HepG2 (cell line): Measurements from ENCODE around the gene ANXA9. TPM values are rescaled to one million over a fixed set of nuclear protein-coding genes. Genes with fewer than 3 reads are reported as not detected.

Experiments used
- GFI1 ChIP-seq: sonication (generic); formaldehyde crosslinking; IDR thresholded peaks from 2 replicates; pipeline ENCODE4 v1.5.0; 2020; ENCODE audit warnings: missing genetic modification reagents, mild to moderate bottlenecking, borderline replicate concordance
- GTF3A ChIP-seq: sonication (generic); formaldehyde crosslinking; conservative IDR thresholded peaks from 2 replicates; pipeline ENCODE4 v1.4.0; 2020; ENCODE audit warnings: mild to moderate bottlenecking, missing genetic modification reagents
- HNRNPK ChIP-seq: fragments of 200-400 bp; formaldehyde crosslinking; IDR thresholded peaks from 2 replicates; pipeline ENCODE4 v1.6.1; 2018; ENCODE audit warnings: low read length, low read depth, moderate library complexity, mild to moderate bottlenecking; ENCODE audit not compliant: poor library complexity, severe bottlenecking
- HOXA5 ChIP-seq: sonication (generic); formaldehyde crosslinking; IDR thresholded peaks from 2 replicates; pipeline ENCODE4 v1.4.0; 2020; ENCODE audit warnings: missing genetic modification reagents
- PCBP2 ChIP-seq: fragments of 200-400 bp; formaldehyde crosslinking; optimal IDR thresholded peaks from 2 replicates; pipeline ENCODE3; 2018; ENCODE audit warnings: low read length, low read depth; ENCODE audit not compliant: poor library complexity, severe bottlenecking
- POLR2A ChIP-seq, 2 experiments: IDR thresholded peaks; 2 replicates each; pipeline ENCODE4 v1.6.1; 2011; ENCODE audit warnings: low read depth in 2 of 2, low read length in 2 of 2, mild to moderate bottlenecking in 1 of 2, moderate library complexity in 1 of 2; ENCODE audit not compliant: insufficient read depth in 1 of 2
- RCOR2 ChIP-seq: IDR thresholded peaks from 2 replicates; pipeline ENCODE4 v1.6.1; 2016; ENCODE audit warnings: missing biosample characterization, missing genetic modification reagents
- U2AF2 ChIP-seq: fragments of 200-400 bp; formaldehyde crosslinking; IDR thresholded peaks from 2 replicates; pipeline ENCODE4 v1.6.1; 2017; ENCODE audit warnings: low read depth, mild to moderate bottlenecking, low read length
- ZNF124 ChIP-seq: sonication (generic); formaldehyde crosslinking; IDR thresholded peaks from 2 replicates; pipeline ENCODE4 v1.4.0; 2020; ENCODE audit warnings: missing genetic modification reagents
- ZNF20 ChIP-seq: sonication (generic); formaldehyde crosslinking; IDR thresholded peaks from 2 replicates; pipeline ENCODE4 v1.4.0; 2020; ENCODE audit warnings: mild to moderate bottlenecking, moderate library complexity, missing genetic modification reagents
- ZNF614 ChIP-seq: IDR thresholded peaks from 2 replicates; pipeline ENCODE4 v1.6.1; 2018; ENCODE audit warnings: missing biosample characterization, missing genetic modification reagents, inconsistent platforms, borderline replicate concordance
- ZNF780A ChIP-seq: sonication (generic); formaldehyde crosslinking; IDR thresholded peaks from 2 replicates; pipeline ENCODE4 v1.8.0; 2022; ENCODE audit warnings: mild to moderate bottlenecking, missing genetic modification reagents, moderate library complexity
- ZNF878 ChIP-seq: sonication (generic); formaldehyde crosslinking; IDR thresholded peaks from 2 replicates; pipeline ENCODE4 v1.8.1; 2023; ENCODE audit warnings: mild to moderate bottlenecking, missing genetic modification reagents, moderate library complexity
- polyA plus RNA-seq, 8 experiments: library from polyadenylated mRNA; depleted of rRNA in 3 of 8; stranded (reverse) in 7 of 8; unstranded in 1 of 8; fragments of >200 nt; fragmentation: Illumina TruSeq in 4 of 8; extraction: Trizol in 4 of 8; gene quantifications; 2 replicates each; pipeline versions ENCODE4 v1.2.1 to v1.2.3, GENCODE V29; 2011 to 2016; ENCODE audit warnings: low read depth in 4 of 8, missing spikeins in 1 of 8, mixed read lengths in 1 of 8; ENCODE audit not compliant: insufficient read depth in 1 of 8
- total RNA-seq, 5 experiments: library from RNA; depleted of rRNA; stranded (reverse); fragments of >200 nt; fragmentation: Illumina TruSeq; extraction: Trizol; gene quantifications; 2 replicates each; pipeline ENCODE4 v1.2.3, GENCODE V29; 2016; ENCODE audit warnings: low read depth in 1 of 5
- TF ChIP-seq, protein P1 (sequence below): IDR thresholded peaks from 2 replicates; pipeline ENCODE4 v1.6.1; 2012; ENCODE audit warnings: inconsistent platforms
- TF ChIP-seq, protein P2 (sequence below): sonication (generic); formaldehyde crosslinking; IDR thresholded peaks from 2 replicates; pipeline ENCODE4 v1.5.1; 2020; ENCODE audit warnings: missing genetic modification reagents, mild to moderate bottlenecking, borderline replicate concordance
- TF ChIP-seq, protein P3 (sequence below): IDR thresholded peaks from 2 replicates; pipeline ENCODE4 v1.4.0; 2020; ENCODE audit warnings: mild to moderate bottlenecking, missing genetic modification reagents
- TF ChIP-seq, protein P4 (sequence below): IDR thresholded peaks from 2 replicates; pipeline ENCODE4 v1.6.1; 2016; ENCODE audit warnings: missing genetic modification reagents, missing compliant biosample characterization
- TF ChIP-seq, protein P5 (sequence below): sonication (generic); formaldehyde crosslinking; IDR thresholded peaks from 2 replicates; pipeline ENCODE4 v1.9.0; 2021; ENCODE audit warnings: missing genetic modification reagents, borderline replicate concordance

Gene ANXA9
- total and polyA plus RNA-seq, 2 of the 13 experiments (the other 11 are each of a cell fraction or from before 2014, with no cell fraction given): 13.3 to 23.9 TPM

DNA sequence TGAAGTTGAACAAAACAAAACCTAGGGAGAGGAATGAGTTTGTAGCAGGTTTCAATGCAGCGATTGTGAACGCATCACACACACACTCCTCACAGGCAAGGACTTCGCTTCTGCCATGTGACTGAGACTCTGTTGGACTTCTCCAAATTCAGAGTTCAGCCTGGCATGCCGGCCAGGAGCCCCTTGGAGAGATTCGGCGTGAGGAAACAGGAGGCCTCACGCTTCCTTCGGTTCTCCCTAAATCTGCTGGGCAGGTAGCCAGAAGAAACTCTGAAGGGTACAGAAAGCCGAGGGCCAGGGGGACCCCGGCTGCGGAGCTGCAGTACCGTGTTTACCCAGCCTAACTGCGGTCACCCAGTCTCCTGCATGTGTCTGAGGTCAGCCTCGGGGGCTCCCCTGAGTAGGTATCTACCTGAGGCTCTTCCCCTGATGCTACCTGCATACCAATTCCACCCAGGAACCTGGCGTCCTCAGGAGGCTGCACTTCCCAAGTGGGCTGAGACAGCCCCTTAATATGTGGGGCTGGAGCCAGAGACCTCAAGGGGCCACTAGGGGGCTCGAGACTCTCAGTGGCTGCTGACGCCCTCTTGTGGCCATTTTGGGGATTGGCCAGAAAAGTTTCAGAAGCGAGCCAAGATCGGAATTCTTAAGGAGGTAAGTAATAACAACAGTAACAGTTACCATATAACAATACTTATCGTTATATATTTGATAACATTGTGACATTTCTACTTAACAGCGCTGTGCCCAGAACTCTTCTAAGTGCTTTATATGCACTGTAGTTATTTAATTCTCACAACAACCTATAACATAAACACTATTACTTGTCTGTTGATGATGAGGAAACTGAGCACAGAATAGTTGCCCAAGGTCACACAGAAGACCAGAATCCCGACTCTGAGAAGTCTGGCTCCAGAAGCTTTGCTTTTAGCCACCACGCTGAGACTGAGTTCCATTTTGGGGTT lies 2.7 kb upstream of the ANXA9 start (continued):
- TF ChIP-seq, protein P1, sequence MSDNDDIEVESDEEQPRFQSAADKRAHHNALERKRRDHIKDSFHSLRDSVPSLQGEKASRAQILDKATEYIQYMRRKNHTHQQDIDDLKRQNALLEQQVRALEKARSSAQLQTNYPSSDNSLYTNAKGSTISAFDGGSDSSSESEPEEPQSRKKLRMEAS: no peak
- TF ChIP-seq, protein P2, sequence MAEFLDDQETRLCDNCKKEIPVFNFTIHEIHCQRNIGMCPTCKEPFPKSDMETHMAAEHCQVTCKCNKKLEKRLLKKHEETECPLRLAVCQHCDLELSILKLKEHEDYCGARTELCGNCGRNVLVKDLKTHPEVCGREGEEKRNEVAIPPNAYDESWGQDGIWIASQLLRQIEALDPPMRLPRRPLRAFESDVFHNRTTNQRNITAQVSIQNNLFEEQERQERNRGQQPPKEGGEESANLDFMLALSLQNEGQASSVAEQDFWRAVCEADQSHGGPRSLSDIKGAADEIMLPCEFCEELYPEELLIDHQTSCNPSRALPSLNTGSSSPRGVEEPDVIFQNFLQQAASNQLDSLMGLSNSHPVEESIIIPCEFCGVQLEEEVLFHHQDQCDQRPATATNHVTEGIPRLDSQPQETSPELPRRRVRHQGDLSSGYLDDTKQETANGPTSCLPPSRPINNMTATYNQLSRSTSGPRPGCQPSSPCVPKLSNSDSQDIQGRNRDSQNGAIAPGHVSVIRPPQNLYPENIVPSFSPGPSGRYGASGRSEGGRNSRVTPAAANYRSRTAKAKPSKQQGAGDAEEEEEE (CRISPR knock-in tag): no peak
- TF ChIP-seq ZNF780A (CRISPR knock-in tag) (no peak), PCBP2 (no peak), ZNF878 (CRISPR knock-in tag) (no peak), ZNF614 (CRISPR knock-in tag) (peak; percentile 81), ZNF124 (CRISPR knock-in tag) (peak; percentile 84; the same call in 1 of the 2 replicates), HNRNPK (no peak), RCOR2 (0 out of 2 replicates have a peak, but pooled peaks have one; percentile 45), ZNF20 (CRISPR knock-in tag) (no peak), U2AF2 (no peak), HOXA5 (CRISPR knock-in tag) (peak; percentile 34; the same call in 1 of the 2 replicates), POLR2A (IDR thresholded peaks at IDR 0.05; ENCODE audit: insufficient read depth in 1 of 2, low read depth in 2 of 2, low read length in 2 of 2) (0 out of 4 replicates have a peak, but pooled peaks of 1 of the 2 experiments have one; percentile 26), GFI1 (CRISPR knock-in tag) (peak; percentile 45; the same call in 1 of the 2 replicates), GTF3A (CRISPR knock-in tag) (no peak)
- TF ChIP-seq, protein P3, sequence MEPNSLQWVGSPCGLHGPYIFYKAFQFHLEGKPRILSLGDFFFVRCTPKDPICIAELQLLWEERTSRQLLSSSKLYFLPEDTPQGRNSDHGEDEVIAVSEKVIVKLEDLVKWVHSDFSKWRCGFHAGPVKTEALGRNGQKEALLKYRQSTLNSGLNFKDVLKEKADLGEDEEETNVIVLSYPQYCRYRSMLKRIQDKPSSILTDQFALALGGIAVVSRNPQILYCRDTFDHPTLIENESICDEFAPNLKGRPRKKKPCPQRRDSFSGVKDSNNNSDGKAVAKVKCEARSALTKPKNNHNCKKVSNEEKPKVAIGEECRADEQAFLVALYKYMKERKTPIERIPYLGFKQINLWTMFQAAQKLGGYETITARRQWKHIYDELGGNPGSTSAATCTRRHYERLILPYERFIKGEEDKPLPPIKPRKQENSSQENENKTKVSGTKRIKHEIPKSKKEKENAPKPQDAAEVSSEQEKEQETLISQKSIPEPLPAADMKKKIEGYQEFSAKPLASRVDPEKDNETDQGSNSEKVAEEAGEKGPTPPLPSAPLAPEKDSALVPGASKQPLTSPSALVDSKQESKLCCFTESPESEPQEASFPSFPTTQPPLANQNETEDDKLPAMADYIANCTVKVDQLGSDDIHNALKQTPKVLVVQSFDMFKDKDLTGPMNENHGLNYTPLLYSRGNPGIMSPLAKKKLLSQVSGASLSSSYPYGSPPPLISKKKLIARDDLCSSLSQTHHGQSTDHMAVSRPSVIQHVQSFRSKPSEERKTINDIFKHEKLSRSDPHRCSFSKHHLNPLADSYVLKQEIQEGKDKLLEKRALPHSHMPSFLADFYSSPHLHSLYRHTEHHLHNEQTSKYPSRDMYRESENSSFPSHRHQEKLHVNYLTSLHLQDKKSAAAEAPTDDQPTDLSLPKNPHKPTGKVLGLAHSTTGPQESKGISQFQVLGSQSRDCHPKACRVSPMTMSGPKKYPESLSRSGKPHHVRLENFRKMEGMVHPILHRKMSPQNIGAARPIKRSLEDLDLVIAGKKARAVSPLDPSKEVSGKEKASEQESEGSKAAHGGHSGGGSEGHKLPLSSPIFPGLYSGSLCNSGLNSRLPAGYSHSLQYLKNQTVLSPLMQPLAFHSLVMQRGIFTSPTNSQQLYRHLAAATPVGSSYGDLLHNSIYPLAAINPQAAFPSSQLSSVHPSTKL (CRISPR knock-in tag): peak; percentile 76
- TF ChIP-seq, protein P4, sequence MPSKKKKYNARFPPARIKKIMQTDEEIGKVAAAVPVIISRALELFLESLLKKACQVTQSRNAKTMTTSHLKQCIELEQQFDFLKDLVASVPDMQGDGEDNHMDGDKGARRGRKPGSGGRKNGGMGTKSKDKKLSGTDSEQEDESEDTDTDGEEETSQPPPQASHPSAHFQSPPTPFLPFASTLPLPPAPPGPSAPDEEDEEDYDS (CRISPR knock-in tag): 0 out of 2 replicates have a peak, but pooled peaks have one; percentile 11
- TF ChIP-seq, protein P5, sequence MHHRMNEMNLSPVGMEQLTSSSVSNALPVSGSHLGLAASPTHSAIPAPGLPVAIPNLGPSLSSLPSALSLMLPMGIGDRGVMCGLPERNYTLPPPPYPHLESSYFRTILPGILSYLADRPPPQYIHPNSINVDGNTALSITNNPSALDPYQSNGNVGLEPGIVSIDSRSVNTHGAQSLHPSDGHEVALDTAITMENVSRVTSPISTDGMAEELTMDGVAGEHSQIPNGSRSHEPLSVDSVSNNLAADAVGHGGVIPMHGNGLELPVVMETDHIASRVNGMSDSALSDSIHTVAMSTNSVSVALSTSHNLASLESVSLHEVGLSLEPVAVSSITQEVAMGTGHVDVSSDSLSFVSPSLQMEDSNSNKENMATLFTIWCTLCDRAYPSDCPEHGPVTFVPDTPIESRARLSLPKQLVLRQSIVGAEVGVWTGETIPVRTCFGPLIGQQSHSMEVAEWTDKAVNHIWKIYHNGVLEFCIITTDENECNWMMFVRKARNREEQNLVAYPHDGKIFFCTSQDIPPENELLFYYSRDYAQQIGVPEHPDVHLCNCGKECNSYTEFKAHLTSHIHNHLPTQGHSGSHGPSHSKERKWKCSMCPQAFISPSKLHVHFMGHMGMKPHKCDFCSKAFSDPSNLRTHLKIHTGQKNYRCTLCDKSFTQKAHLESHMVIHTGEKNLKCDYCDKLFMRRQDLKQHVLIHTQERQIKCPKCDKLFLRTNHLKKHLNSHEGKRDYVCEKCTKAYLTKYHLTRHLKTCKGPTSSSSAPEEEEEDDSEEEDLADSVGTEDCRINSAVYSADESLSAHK: no peak
